ENCODE results near the gene NXPH2.
"Not testable (repeated sequence)": the region's sequence is repeated elsewhere in the genome, so short reads cannot be mapped to it uniquely, and the experiment has no call there.

The NXPH2 gene

GRCh38 chr2:138752197-138752956 lies 27.8 kb downstream of the NXPH2 start:
- no peak for DNase-seq

GRCh38 chr2:138744713-138745112 lies 35.5 kb downstream of the NXPH2 start:
- no peak for DNase-seq

- no peak for DNase-seq
Measured at GRCh38 chr2:138742441-138743057, 37.6 kb downstream of the NXPH2 start.

- no peak for DNase-seq
Measured at GRCh38 chr2:138741851-138742250, 38.3 kb downstream of the NXPH2 start.

GRCh38 chr2:138737009-138737554 lies 43.1 kb downstream of the NXPH2 start:
- not testable (repeated sequence) for DNase-seq

- no peak for DNase-seq
Measured at GRCh38 chr2:138732651-138733050, 47.5 kb downstream of the NXPH2 start.

GRCh38 chr2:138730497-138731030 lies 49.6 kb downstream of the NXPH2 start:
- no peak for DNase-seq

- DNase-seq, result no peak
Measured at GRCh38 chr2:138727956-138728355, 52.2 kb downstream of the NXPH2 start.

- no peak for DNase-seq
Measured at GRCh38 chr2:138726681-138727080, 53.5 kb downstream of the NXPH2 start.

GRCh38 chr2:138724729-138725459 lies 55.3 kb downstream of the NXPH2 start:
- no peak for DNase-seq

GRCh38 chr2:138724327-138724726 lies 55.9 kb downstream of the NXPH2 start:
- no peak for DNase-seq

GRCh38 chr2:138723196-138723987 lies 56.8 kb downstream of the NXPH2 start:
- no peak for DNase-seq

GRCh38 chr2:138722316-138722715 lies 57.9 kb downstream of the NXPH2 start:
- no peak for DNase-seq

- no peak for DNase-seq
Measured at GRCh38 chr2:138720035-138720838, 60.0 kb downstream of the NXPH2 start.

GRCh38 chr2:138718405-138718804 lies 61.8 kb downstream of the NXPH2 start:
- no peak for DNase-seq

- DNase-seq, result no peak
Measured at GRCh38 chr2:138716183-138716582, 64.0 kb downstream of the NXPH2 start.

GRCh38 chr2:138713504-138713903 lies 66.7 kb downstream of the NXPH2 start:
- DNase-seq, result no peak

- no peak for DNase-seq
Measured at GRCh38 chr2:138713069-138713496, 67.1 kb downstream of the NXPH2 start.

GRCh38 chr2:138712212-138712979 lies 67.8 kb downstream of the NXPH2 start:
- no peak for DNase-seq

- DNase-seq, result no peak
Measured at GRCh38 chr2:138711812-138712211, 68.4 kb downstream of the NXPH2 start.

All from activated gamma-delta T cell treated with Interleukin-2 at 50 U/mL for 16 hours (primary cell).